ENCODE results near the gene ATP9A. TPM values are rescaled to one million over a fixed set of nuclear protein-coding genes. Genes with fewer than 3 reads are reported as not detected.
A peak's percentile ranks its signal among the peaks of the same experiment; 100 is the strongest.

ATP9A gene
- total RNA-seq, 1 experiment from 2014 or later = 12.1 TPM

DNA sequence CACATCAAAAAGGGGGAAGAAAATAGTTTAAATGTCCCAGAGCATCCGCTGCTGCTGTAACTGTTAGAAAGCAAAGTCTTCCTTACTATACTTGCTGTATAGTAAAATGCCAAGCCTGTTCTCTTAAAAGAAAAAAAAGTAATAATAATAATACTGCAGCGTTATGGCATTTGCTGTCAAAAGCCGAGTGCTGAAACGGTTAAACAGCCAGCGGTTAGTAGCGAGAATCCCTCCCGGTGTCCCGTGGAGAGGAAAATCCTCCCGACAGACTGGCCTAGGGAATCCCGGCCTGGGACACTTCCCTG, 206.2 kb downstream of the ATP9A start:
- Histone ChIP-seq H3K18ac (ENCODE audit: insufficient read length, low read depth, low read length) (no peak overlapping the region), H3K27me3 (ENCODE audit: insufficient read depth, low read length) (peaks cover 38% of the 10 kb centered on the region; the same call in 1 of the 2 replicates), H3K27ac (ENCODE audit: insufficient read length, low read depth, low read length) (no peak overlapping the region), H3K9ac (ENCODE audit: extremely low read depth, insufficient read length, low read length) (no peak overlapping the region), H3K56ac (ENCODE audit: insufficient read length, low read depth, low read length) (no peak overlapping the region), H4K8ac (replicated peaks; ENCODE audit: insufficient read length, low read depth, low read length) (no peak overlapping the region), H2BK20ac (ENCODE audit: low read depth, low read length, poor library complexity, severe bottlenecking) (no peak overlapping the region), H3K79me2 (ENCODE audit: insufficient read depth, low read length) (no peaks in the 10 kb centered on the region), H3K9me3 (ENCODE audit: control insufficient read depth, low read depth, low read length) (no peaks in the 10 kb centered on the region), H2BK120ac (ENCODE audit: low read depth, low read length, poor library complexity, severe bottlenecking) (no peak overlapping the region), H4K5ac (ENCODE audit: insufficient read length, low read depth, low read length) (no peak overlapping the region), H3T11ph (ENCODE audit: low read length) (no peak overlapping the region), H4K91ac (ENCODE audit: insufficient read length, low read depth, low read length) (no peak overlapping the region), H3K23me2 (ENCODE audit: insufficient read length, low read depth, low read length, poor library complexity, severe bottlenecking) (peaks cover 10% of the 10 kb centered on the region), H2AFZ (ENCODE audit: low read length) (no peak overlapping the region), H2AK5ac (ENCODE audit: insufficient read length, low read length) (no peak overlapping the region), H2BK12ac (ENCODE audit: insufficient read length, low read depth, low read length) (no peak overlapping the region), H2BK5ac (ENCODE audit: insufficient read length, low read length) (no peak overlapping the region), H3K4ac (ENCODE audit: low read depth, low read length) (no peak overlapping the region), H3K14ac (ENCODE audit: insufficient read depth, low read length) (no peak overlapping the region), H3K23ac (ENCODE audit: insufficient read length, low read depth, low read length) (no peak overlapping the region), H2BK15ac (ENCODE audit: low read depth, low read length) (no peak overlapping the region), H4K20me1 (ENCODE audit: control insufficient read depth, insufficient read depth, insufficient read length) (no peaks in the 10 kb centered on the region), H3K79me1 (ENCODE audit: insufficient read depth, low read depth, low read length, poor library complexity, severe bottlenecking) (no peaks in the 10 kb centered on the region), H3K4me1 (ENCODE audit: insufficient read depth, low read length) (peaks cover 3% of the 10 kb centered on the region; the same call in 1 of the 2 replicates), H3K4me2 (ENCODE audit: insufficient read depth, insufficient read length, low read length) (peak overlapping the region; percentile 61)
- Mint-ChIP-seq H3K27me3 (ENCODE audit: low read depth) (peaks cover 98% of the 10 kb centered on the region), H3K27ac (no peak overlapping the region), H3K36me3 (ENCODE audit: insufficient read depth in 1 of 3, low read depth in 3 of 3) (no peaks in the 10 kb centered on the region; a peak in 1 of 7 replicates), H3K4me3 (peak overlapping the region; percentile 69 to 89), H3K4me1 (peaks cover 17 to 27% of the 10 kb centered on the region in 2 experiments), H3K9me3 (no peaks in the 10 kb centered on the region)
- WGBS (ENCODE audit: extremely low coverage, insufficient read length, low lambda C conversion rate) = no CpG with 5 or more reads among the region's 10 CpGs
- DNase-seq = no peak
- TF ChIP-seq, protein P1, sequence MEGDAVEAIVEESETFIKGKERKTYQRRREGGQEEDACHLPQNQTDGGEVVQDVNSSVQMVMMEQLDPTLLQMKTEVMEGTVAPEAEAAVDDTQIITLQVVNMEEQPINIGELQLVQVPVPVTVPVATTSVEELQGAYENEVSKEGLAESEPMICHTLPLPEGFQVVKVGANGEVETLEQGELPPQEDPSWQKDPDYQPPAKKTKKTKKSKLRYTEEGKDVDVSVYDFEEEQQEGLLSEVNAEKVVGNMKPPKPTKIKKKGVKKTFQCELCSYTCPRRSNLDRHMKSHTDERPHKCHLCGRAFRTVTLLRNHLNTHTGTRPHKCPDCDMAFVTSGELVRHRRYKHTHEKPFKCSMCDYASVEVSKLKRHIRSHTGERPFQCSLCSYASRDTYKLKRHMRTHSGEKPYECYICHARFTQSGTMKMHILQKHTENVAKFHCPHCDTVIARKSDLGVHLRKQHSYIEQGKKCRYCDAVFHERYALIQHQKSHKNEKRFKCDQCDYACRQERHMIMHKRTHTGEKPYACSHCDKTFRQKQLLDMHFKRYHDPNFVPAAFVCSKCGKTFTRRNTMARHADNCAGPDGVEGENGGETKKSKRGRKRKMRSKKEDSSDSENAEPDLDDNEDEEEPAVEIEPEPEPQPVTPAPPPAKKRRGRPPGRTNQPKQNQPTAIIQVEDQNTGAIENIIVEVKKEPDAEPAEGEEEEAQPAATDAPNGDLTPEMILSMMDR (conservative IDR thresholded peaks at IDR 0.05) = no peak

Data from H9 (cell line).